IMR-90 (cell line): ENCODE data around the gene TANGO6.

Experiments
- CTCF ChIP-seq: conservative IDR thresholded peaks from 2 replicates; pipeline ENCODE4 v1.5.1; 2012; ENCODE audit warnings: mild to moderate bottlenecking, low read depth, low read length, improper control_type of control experiment
- MAZ ChIP-seq: IDR thresholded peaks from 2 replicates; pipeline ENCODE4 v1.6.1; 2012; ENCODE audit warnings: low read depth, mild to moderate bottlenecking, low read length, improper control_type of control experiment, moderate library complexity, borderline replicate concordance
- POLR2A ChIP-seq: IDR thresholded peaks from 2 replicates; pipeline ENCODE4 v1.6.1; 2012; ENCODE audit warnings: mild to moderate bottlenecking, low read depth, low read length

- TF ChIP-seq POLR2A = no peak
- TF ChIP-seq MAZ = no peak
- peak; percentile 77 for TF ChIP-seq CTCF
These were observed 43.0 kb upstream of the TANGO6 start for GRCh38 chr16:68800257-68800875.
